Measurements from ENCODE around the gene UFD1. TPM values are rescaled to one million over a fixed set of nuclear protein-coding genes. Genes with fewer than 3 reads are reported as not detected.

UFD1 gene
- total RNA-seq, 1 experiment from 2014 or later = 84.7 TPM

Other genes starting within 250 kb of the UFD1 start
- 2.8 and 3.1 TPM in 2 replicates for gene CLTCL1, start 187.5 kb downstream of the UFD1 start, total RNA-seq (2014; rRNA removed; shearing (Covaris generic))
- 8.8 and 11.1 TPM in 2 replicates for gene HIRA, start 47.5 kb downstream of the UFD1 start, total RNA-seq (2014; rRNA removed; shearing (Covaris generic))
- 58.9 and 69.4 TPM in 2 replicates for gene MRPL40, start 46.6 kb downstream of the UFD1 start, total RNA-seq (2014; rRNA removed; shearing (Covaris generic))
- 19.9 and 25.0 TPM in 2 replicates for gene C22orf39, start 31.5 kb downstream of the UFD1 start, total RNA-seq (2014; rRNA removed; shearing (Covaris generic))
- 31.6 and 32.2 TPM in 2 replicates for gene CDC45, start 727 bp upstream of the UFD1 start, total RNA-seq (2014; rRNA removed; shearing (Covaris generic))
- not detected in 2 replicates for gene CLDN5, start 45.2 kb upstream of the UFD1 start, total RNA-seq (2014; rRNA removed; shearing (Covaris generic))
- gene SEPTIN5, start 235.3 kb upstream of the UFD1 start, total RNA-seq (2014; rRNA removed; shearing (Covaris generic)) = 4.0 and 8.2 TPM in 2 replicates
- gene GP1BB, start 244.3 kb upstream of the UFD1 start, total RNA-seq (2014; rRNA removed; shearing (Covaris generic)) = 0.78 TPM in 1 of 2 replicates, not detected in the other

Data from RPMI7951 (cell line).